ENCODE measurements around the gene UQCC2.

DNA sequence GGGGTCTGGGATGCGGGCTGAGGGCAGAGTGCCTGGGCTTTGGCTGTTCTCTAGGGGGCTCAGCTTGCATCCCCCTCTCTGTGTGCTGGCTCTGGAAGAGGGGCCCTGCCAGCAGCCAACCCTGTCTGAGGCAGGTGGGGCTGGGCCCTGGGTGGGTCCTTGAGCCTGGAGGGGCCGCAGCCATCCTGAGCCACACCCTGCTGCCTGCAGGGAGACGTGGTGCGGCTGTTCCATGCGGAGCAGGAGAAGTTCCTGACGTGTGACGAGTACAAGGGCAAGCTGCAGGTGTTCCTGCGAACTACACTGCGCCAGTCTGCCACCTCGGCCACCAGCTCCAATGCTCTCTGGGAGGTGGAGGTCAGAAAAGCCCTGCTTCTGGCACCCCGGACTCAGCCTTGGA lies 49.2 kb downstream of the UQCC2 start:
- no peak for TF ChIP-seq POLR2A (IDR thresholded peaks at IDR 0.05; ENCODE audit: low read length)
- no peak for TF ChIP-seq GATA1 (IDR thresholded peaks at IDR 0.05; ENCODE audit: low read depth, low read length)

Data from erythroblast (primary cell).